Fibroblast of skin of abdomen (primary cell): Measurements from ENCODE around the gene LIF.
"Not testable (repeated sequence)": the region's sequence is repeated elsewhere in the genome, so short reads cannot be mapped to it uniquely, and the experiment has no call there.

Experiments used
- DNase-seq: peaks from one replicate; pipeline ENCODE4 v3.0.0-alpha.2; 2013

Gene LIF

GRCh38 chr22:30241576-30242371 lies 4.8 kb downstream of the LIF start:
- no peak for DNase-seq

- no peak for DNase-seq
Observed at GRCh38 chr22:30240541-30241417, 5.8 kb downstream of the LIF start.

- DNase-seq = no peak
Observed at GRCh38 chr22:30239488-30240405, 6.8 kb downstream of the LIF start.

- DNase-seq = peak; percentile 71
Observed at GRCh38 chr22:30238661-30239487, 7.7 kb downstream of the LIF start.

- no peak for DNase-seq
Observed at GRCh38 chr22:30238136-30238535, 8.4 kb downstream of the LIF start.

GRCh38 chr22:30236875-30237274 lies 9.7 kb downstream of the LIF start:
- no peak for DNase-seq

GRCh38 chr22:30235687-30236170 lies 10.8 kb downstream of the LIF start:
- DNase-seq = peak; percentile 97

GRCh38 chr22:30234786-30235470 lies 11.6 kb downstream of the LIF start:
- peak; percentile 94 for DNase-seq

GRCh38 chr22:30234325-30234724 lies 12.2 kb downstream of the LIF start:
- DNase-seq = not testable (repeated sequence)

- no peak for DNase-seq
Observed at GRCh38 chr22:30233582-30233981, 13.0 kb downstream of the LIF start.

GRCh38 chr22:30232716-30233218 lies 13.8 kb downstream of the LIF start:
- DNase-seq = peak; percentile 70

- no peak for DNase-seq
Observed at GRCh38 chr22:30230787-30231461, 15.6 kb downstream of the LIF start.

GRCh38 chr22:30230330-30230729 lies 16.2 kb downstream of the LIF start:
- DNase-seq = no peak

GRCh38 chr22:30228509-30229359 lies 17.8 kb downstream of the LIF start:
- no peak for DNase-seq

- no peak for DNase-seq
Observed at GRCh38 chr22:30227438-30228228, 18.9 kb downstream of the LIF start.

- no peak for DNase-seq
Observed at GRCh38 chr22:30226192-30226832, 20.2 kb downstream of the LIF start.

- DNase-seq = no peak
Observed at GRCh38 chr22:30225220-30225927, 21.2 kb downstream of the LIF start.
